ENCODE results near the gene DACT1.

Gene DACT1

GRCh38 chr14:58634406-58635090 lies 3.2 kb upstream of the DACT1 start:
- in situ Hi-C loops (cut with MboI; ENCODE audit: low sequenced_read_pairs), result no loop called here

GRCh38 chr14:58635091-58635830 lies 2.5 kb upstream of the DACT1 start:
- in situ Hi-C loops (cut with MboI; ENCODE audit: low sequenced_read_pairs), result no loop called here

GRCh38 chr14:58636129-58636528 lies 1.6 kb upstream of the DACT1 start:
- in situ Hi-C loops (cut with MboI; ENCODE audit: low sequenced_read_pairs), result no loop called here

- in situ Hi-C loops (cut with MboI; ENCODE audit: low sequenced_read_pairs), result no loop called here
Measured at GRCh38 chr14:58637040-58637390, 747 bp upstream of the DACT1 start.

- in situ Hi-C loops (cut with MboI; ENCODE audit: low sequenced_read_pairs), result no loop called here
Measured at GRCh38 chr14:58638231-58639197, 752 bp downstream of the DACT1 start.

GRCh38 chr14:58639198-58639565 lies 1.4 kb downstream of the DACT1 start:
- in situ Hi-C loops (cut with MboI; ENCODE audit: low sequenced_read_pairs), result no loop called here

GRCh38 chr14:58639842-58640484 lies 2.2 kb downstream of the DACT1 start:
- in situ Hi-C loops (cut with MboI; ENCODE audit: low sequenced_read_pairs), result no loop called here

GRCh38 chr14:58640959-58641358 lies 3.2 kb downstream of the DACT1 start:
- in situ Hi-C loops (cut with MboI; ENCODE audit: low sequenced_read_pairs), result no loop called here

GRCh38 chr14:58641509-58641908 lies 3.7 kb downstream of the DACT1 start:
- in situ Hi-C loops (cut with MboI; ENCODE audit: low sequenced_read_pairs), result no loop called here

- in situ Hi-C loops (cut with MboI; ENCODE audit: low sequenced_read_pairs), result no loop called here
Measured at GRCh38 chr14:58643366-58643765, 5.6 kb downstream of the DACT1 start.

- in situ Hi-C loops (cut with MboI; ENCODE audit: low sequenced_read_pairs), result no loop called here
Measured at GRCh38 chr14:58645641-58646040, 7.9 kb downstream of the DACT1 start.

GRCh38 chr14:58646479-58646878 lies 8.7 kb downstream of the DACT1 start:
- in situ Hi-C loops (cut with MboI; ENCODE audit: low sequenced_read_pairs), result no loop called here

- in situ Hi-C loops (cut with MboI; ENCODE audit: low sequenced_read_pairs), result no loop called here
Measured at GRCh38 chr14:58647777-58648176, 10.0 kb downstream of the DACT1 start.

GRCh38 chr14:58650857-58651256 lies 13.1 kb downstream of the DACT1 start:
- in situ Hi-C loops (cut with MboI; ENCODE audit: low sequenced_read_pairs), result no loop called here

GRCh38 chr14:58656671-58657411 lies 19.1 kb downstream of the DACT1 start:
- in situ Hi-C loops (cut with MboI; ENCODE audit: low sequenced_read_pairs), result no loop called here

GRCh38 chr14:58659061-58659460 lies 21.3 kb downstream of the DACT1 start:
- in situ Hi-C loops (cut with MboI; ENCODE audit: low sequenced_read_pairs), result no loop called here

GRCh38 chr14:58659846-58660245 lies 22.1 kb downstream of the DACT1 start:
- in situ Hi-C loops (cut with MboI; ENCODE audit: low sequenced_read_pairs), result no loop called here

- in situ Hi-C loops (cut with MboI; ENCODE audit: low sequenced_read_pairs), result no loop called here
Measured at GRCh38 chr14:58660407-58660806, 22.6 kb downstream of the DACT1 start.

GRCh38 chr14:58662018-58662417 lies 24.3 kb downstream of the DACT1 start:
- in situ Hi-C loops (cut with MboI; ENCODE audit: low sequenced_read_pairs), result no loop called here

GRCh38 chr14:58662759-58663158 lies 25.0 kb downstream of the DACT1 start:
- in situ Hi-C loops (cut with MboI; ENCODE audit: low sequenced_read_pairs), result no loop called here

Data from hTERT RPE-1 (cell line).